Testis (tissue), 5 donors: Measurements from ENCODE around the gene SCEL. TPM values are rescaled to one million over a fixed set of nuclear protein-coding genes. Genes with fewer than 3 reads are reported as not detected.

Source experiments
- DNase-seq: peaks from one replicate; pipeline ENCODE4 v3.0.0-alpha.2; 2019
- H3K27ac ChIP-seq, 2 donors: fragments of 200-600 bp; sonication (generic); one replicate each; pipeline ENCODE4 v1.5.1; 2019
- H3K27me3 ChIP-seq: fragments of 200-600 bp; sonication (generic); one replicate; pipeline ENCODE4 v1.5.1; 2019
- H3K36me3 ChIP-seq: fragments of 200-600 bp; sonication (generic); one replicate; pipeline ENCODE4 v1.5.1; 2017; ENCODE audit warnings: low read depth; ENCODE audit errors: missing control alignments
- H3K4me1 ChIP-seq: fragments of 200-600 bp; sonication (generic); one replicate; pipeline ENCODE4 v1.5.1; 2019
- H3K4me3 ChIP-seq, 2 donors: fragments of 200-600 bp; sonication (generic); one replicate each; pipeline ENCODE4 v1.5.1; 2017 to 2019
- H3K9me3 ChIP-seq: fragments of 200-600 bp; sonication (generic); one replicate; pipeline ENCODE4 v1.5.1; 2017
- CTCF ChIP-seq, 3 experiments: fragments of 450-650 bp in 2 of 3; fragments of 200-600 bp in 1 of 3; sonication (generic) in 1 of 3; IDR thresholded peaks; one replicate each; pipeline ENCODE4 v1.5.1; 2016 to 2019; ENCODE audit warnings: antibody characterized with exemption in 3 of 3, mild to moderate bottlenecking in 2 of 3, moderate library complexity in 1 of 3
- POLR2A ChIP-seq: fragments of 450-650 bp; IDR thresholded peaks from one replicate; pipeline ENCODE4 v1.6.1; 2017; ENCODE audit warnings: antibody characterized with exemption, mild to moderate bottlenecking, moderate library complexity
- WGBS, 2 donors: methylation state at CpG; one replicate each; pipeline ENCODE4 v1.1.5; 2018; 5-methylcytosine and 5-hydroxymethylcytosine counted together
- intact Hi-C: fragments of 100-400 bp; cut with DNase I; formaldehyde crosslinking; loops from one replicate; pipeline ENCODE4 v1.15.1; 2023; ENCODE audit warnings: low total_unique reads
- long read RNA-seq, 2 donors: transcript quantifications; one replicate each; lab custom pipeline, GENCODE V29; 2026
- polyA plus RNA-seq: library from polyadenylated mRNA; stranded (reverse); fragments of 350-450 nt; fragmentation: Illumina TruSeq; extraction: RNeasy Lipid Tissue Mini Kit (QIAGEN cat#74804); gene quantifications from one replicate; pipeline ENCODE4 v1.2.3, GENCODE V29; 2014; ENCODE audit warnings: low read depth, low replicate concordance; ENCODE audit not compliant: insufficient read depth
- total RNA-seq, 2 donors: library from RNA; depleted of rRNA; stranded (reverse); fragments of >200 nt; gene quantifications; one replicate each; pipeline ENCODE4 v1.2.3, GENCODE V29; 2016

The SCEL gene
- 1 to 10 TPM; 2.5 to 3.5 TPM for total RNA-seq
- polyA plus RNA-seq: 2.5 TPM
- long read RNA-seq, donor 1: 0 reads
- long read RNA-seq, donor 2: 0 reads

- no peak within 1 kb of the TSS for H3K4me3 ChIP-seq
- no peaks in the 10 kb centered on the region for H3K36me3 ChIP-seq
- DNase-seq: no peak
- TF ChIP-seq POLR2A: no peak
- no peak for TF ChIP-seq CTCF (IDR thresholded peaks at IDR 0.05)
- H3K9me3 ChIP-seq: no peaks in the 10 kb centered on the region
- no peak within 1 kb of the TSS for H3K27ac ChIP-seq
- no peaks in the 10 kb centered on the region for H3K27me3 ChIP-seq
- intact Hi-C loops: no loop called here
- WGBS, 2 donors: 58 to 67% methylated on average over 1 of the region's 1 CpG
- no peaks in the 10 kb centered on the region for H3K4me1 ChIP-seq
These were observed at the start of gene SCEL for GRCh38 chr13:77535448-77535847. Gene SCEL, plus strand, starts transcription at chr13:77535706. Its CDS starts 20,170 bp downstream, at chr13:77555876.

GRCh38 chr13:77489566-77490337 is 45.8 kb upstream of the SCEL start:
- Histone ChIP-seq H3K27me3 (no peaks in the 10 kb centered on the region), H3K4me1 (no peaks in the 10 kb centered on the region), H3K27ac (no peak overlapping the region), H3K4me3 (no peak overlapping the region), H3K9me3 (no peaks in the 10 kb centered on the region), H3K36me3 (no peaks in the 10 kb centered on the region)
- no peak for DNase-seq
- 91 to 94% methylated on average over 4 of the region's 4 CpGs for WGBS, 2 donors
- intact Hi-C loops: no loop called here
- no peak for TF ChIP-seq CTCF (IDR thresholded peaks at IDR 0.05)
- no peak for TF ChIP-seq POLR2A

- peak; percentile 37 for DNase-seq
- peak in 1 of 3 experiments; percentile 29 for TF ChIP-seq CTCF (IDR thresholded peaks at IDR 0.05)
- TF ChIP-seq POLR2A: no peak
- Histone ChIP-seq H3K9me3 (no peaks in the 10 kb centered on the region), H3K4me3 (no peak overlapping the region), H3K4me1 (no peaks in the 10 kb centered on the region), H3K36me3 (no peaks in the 10 kb centered on the region), H3K27me3 (no peaks in the 10 kb centered on the region), H3K27ac (no peak overlapping the region)
- intact Hi-C loops: no loop called here
- WGBS, 2 donors: 30 to 38% methylated on average over 1 of the region's 1 CpG
These were observed 42.5 kb upstream of the SCEL start for GRCh38 chr13:77492982-77493381.

GRCh38 chr13:77494226-77494625 is 41.3 kb upstream of the SCEL start:
- intact Hi-C loops: no loop called here
- Histone ChIP-seq H3K36me3 (no peaks in the 10 kb centered on the region), H3K9me3 (no peaks in the 10 kb centered on the region), H3K27me3 (no peaks in the 10 kb centered on the region), H3K27ac (no peak overlapping the region), H3K4me3 (no peak overlapping the region), H3K4me1 (no peaks in the 10 kb centered on the region)
- TF ChIP-seq POLR2A: no peak
- no peak for TF ChIP-seq CTCF (IDR thresholded peaks at IDR 0.05)
- no peak for DNase-seq
- WGBS, 2 donors: 67% methylated on average over 3 of the region's 3 CpGs

GRCh38 chr13:77497350-77497749 is 38.2 kb upstream of the SCEL start:
- TF ChIP-seq CTCF (IDR thresholded peaks at IDR 0.05): no peak
- TF ChIP-seq POLR2A: no peak
- no peaks in the 10 kb centered on the region for H3K36me3 ChIP-seq
- WGBS, 2 donors: 74 to 76% methylated on average over 3 of the region's 3 CpGs
- DNase-seq: no peak
- H3K9me3 ChIP-seq: no peaks in the 10 kb centered on the region
- H3K27me3 ChIP-seq: no peaks in the 10 kb centered on the region
- intact Hi-C loops: no loop called here
- H3K27ac ChIP-seq: no peak overlapping the region
- H3K4me1 ChIP-seq: no peaks in the 10 kb centered on the region
- no peak overlapping the region for H3K4me3 ChIP-seq
